H1 (cell line): ENCODE results near the gene RBP5. TPM values are rescaled to one million over a fixed set of nuclear protein-coding genes. Genes with fewer than 3 reads are reported as not detected.

Experiments used
- CTCF ChIA-PET: fragments of 300-600 bp; sonication (Branson Sonifier 250); formaldehyde crosslinking; loops from one replicate; lab custom pipeline; 2021; ENCODE audit not compliant: partially characterized antibody; lab: Charles Lee
- POLR2A ChIA-PET: fragments of 300-600 bp; sonication (Branson Sonifier 250); formaldehyde crosslinking; loops from one replicate; lab custom pipeline; 2021; ENCODE audit warnings: inconsistent platforms; ENCODE audit not compliant: partially characterized antibody; lab: Charles Lee
- DNase-seq, 2 experiments: peaks; one replicate each; pipeline versions ENCODE4 v3.0.0 to v3.0.0-alpha.2; 2010 to 2022; ENCODE audit warnings: low spot score in 2 of 2, low read depth in 1 of 2, mixed read lengths in 1 of 2
- FAIRE-seq: peaks from 2 replicates; lab custom pipeline; 2011; peaks lifted over from hg19 to GRCh38; lab: Jason Lieb, UNC
- H2AFZ ChIP-seq: 2 replicates; pipeline ENCODE4 v1.8.1; 2012; ENCODE audit warnings: low read length, inconsistent platforms
- H2AK5ac ChIP-seq: 2 replicates; pipeline ENCODE4 v1.6.1; 2013; ENCODE audit warnings: low read depth, low read length
- H2BK120ac ChIP-seq: replicated peaks from 2 replicates; pipeline ENCODE3; 2013; ENCODE audit warnings: low read depth, low read length, inconsistent platforms
- H2BK12ac ChIP-seq: 2 replicates; pipeline ENCODE4 v1.6.1; 2013; ENCODE audit warnings: low read depth, low read length
- H2BK15ac ChIP-seq: 2 replicates; pipeline ENCODE4 v1.6.1; 2013; ENCODE audit warnings: low read length
- H2BK20ac ChIP-seq: 2 replicates; pipeline ENCODE4 v1.6.1; 2013; ENCODE audit warnings: low read length
- H2BK5ac ChIP-seq: 2 replicates; pipeline ENCODE4 v1.6.1; 2013; ENCODE audit warnings: low read depth, low read length
- H3K14ac ChIP-seq: 2 replicates; pipeline ENCODE4 v1.6.1; 2013; ENCODE audit warnings: inconsistent platforms; ENCODE audit not compliant: insufficient read length
- H3K18ac ChIP-seq: 2 replicates; pipeline ENCODE4 v1.6.1; 2013; ENCODE audit warnings: low read length; ENCODE audit errors: extremely low read depth
- H3K23ac ChIP-seq: 2 replicates; pipeline ENCODE4 v1.6.1; 2013; ENCODE audit warnings: inconsistent platforms; ENCODE audit not compliant: insufficient read length
- H3K23me2 ChIP-seq: 2 replicates; pipeline ENCODE4 v1.6.1; 2013; ENCODE audit warnings: low read depth, low read length
- H3K27ac ChIP-seq: 2 replicates; pipeline ENCODE4 v1.6.1; 2011; ENCODE audit warnings: low read depth, low read length, inconsistent platforms
- H3K27me3 ChIP-seq, 4 experiments: replicated peaks in 1 of 4; 1 replicate in 1 of 4; 2 replicates in 3 of 4; pipeline versions ENCODE4 v1.6.1 to v1.8.1; 2011 to 2013; ENCODE audit warnings: low read length in 3 of 4, mild to moderate bottlenecking in 3 of 4, inconsistent platforms in 2 of 4, mixed read lengths in 2 of 4, moderate library complexity in 1 of 4; ENCODE audit not compliant: control insufficient read depth in 3 of 4, insufficient read depth in 3 of 4; ENCODE audit errors: extremely low read depth in 1 of 4
- H3K36me3 ChIP-seq, 4 experiments: 2 replicates each; pipeline versions ENCODE4 v1.6.1 to v1.8.1; 2011 to 2013; ENCODE audit warnings: mild to moderate bottlenecking in 4 of 4, low read length in 3 of 4, moderate library complexity in 2 of 4, control low read depth in 1 of 4, inconsistent platforms in 1 of 4; ENCODE audit not compliant: insufficient read depth in 4 of 4, control insufficient read depth in 2 of 4
- H3K4ac ChIP-seq: replicated peaks from 2 replicates; pipeline ENCODE3; 2013; ENCODE audit warnings: low read length, low read depth, mixed read lengths, inconsistent platforms; ENCODE audit not compliant: insufficient read length
- H3K4me1 ChIP-seq, 4 experiments: replicated peaks in 1 of 4; 1 replicate in 1 of 4; 2 replicates in 3 of 4; pipeline versions ENCODE4 v1.6.1 to v1.8.1; 2011 to 2013; ENCODE audit warnings: low read length in 3 of 4, inconsistent platforms in 2 of 4, mixed read lengths in 1 of 4; ENCODE audit not compliant: insufficient read depth in 4 of 4, control insufficient read depth in 3 of 4
- H3K4me2 ChIP-seq, 2 experiments: 2 replicates each; pipeline versions ENCODE4 v1.6.1 to v1.8.1; 2011 to 2013; ENCODE audit warnings: low read depth in 2 of 2, low read length in 2 of 2, control low read depth in 1 of 2, inconsistent platforms in 1 of 2, mild to moderate bottlenecking in 1 of 2; ENCODE audit not compliant: insufficient read depth in 1 of 2
- H3K4me3 ChIP-seq, 4 experiments: fragments of 200-600, 300-600 bp in 1 of 4; sonication (generic), shearing (Covaris generic), sonication (Bioruptor Twin) in 1 of 4; 2 replicates each; pipeline versions ENCODE4 v1.5.1 to v1.8.1; 2011 to 2016; ENCODE audit warnings: low read length in 4 of 4, low read depth in 3 of 4, control low read depth in 2 of 4, inconsistent platforms in 2 of 4, mild to moderate bottlenecking in 2 of 4, mixed read lengths in 1 of 4, moderate library complexity in 1 of 4; ENCODE audit not compliant: insufficient read depth in 2 of 4; ENCODE audit errors: extremely low read depth in 1 of 4
- H3K56ac ChIP-seq: replicated peaks from 2 replicates; pipeline ENCODE3; 2013; ENCODE audit warnings: low read depth, mild to moderate bottlenecking, mixed read lengths, low read length, inconsistent platforms; ENCODE audit not compliant: insufficient read length
- H3K79me1 ChIP-seq: 2 replicates; pipeline ENCODE4 v1.6.1; 2013; ENCODE audit warnings: low read depth, low read length, control low read depth
- H3K79me2 ChIP-seq, 2 experiments: 2 replicates each; pipeline versions ENCODE4 v1.6.1 to v1.8.1; 2012 to 2013; ENCODE audit warnings: low read length in 2 of 2, mild to moderate bottlenecking in 2 of 2, inconsistent platforms in 1 of 2; ENCODE audit not compliant: insufficient read depth in 2 of 2, control insufficient read depth in 1 of 2
- H3K9ac ChIP-seq, 4 experiments: replicated peaks in 1 of 4; 1 replicate in 1 of 4; 2 replicates in 3 of 4; pipeline versions ENCODE4 v1.6.1 to v1.8.1; 2011 to 2013; ENCODE audit warnings: low read depth in 3 of 4, low read length in 3 of 4, control low read depth in 2 of 4, mild to moderate bottlenecking in 2 of 4, moderate library complexity in 2 of 4, inconsistent platforms in 1 of 4; ENCODE audit errors: extremely low read depth in 1 of 4
- H3K9me3 ChIP-seq, 2 experiments: 2 replicates each; pipeline versions ENCODE4 v1.6.1 to v1.8.1; 2012 to 2013; ENCODE audit warnings: mild to moderate bottlenecking in 2 of 2, moderate library complexity in 2 of 2, control low read depth in 1 of 2, inconsistent platforms in 1 of 2, low read depth in 1 of 2, low read length in 1 of 2, mixed read lengths in 1 of 2; ENCODE audit not compliant: insufficient read depth in 2 of 2
- H4K20me1 ChIP-seq, 2 experiments: replicated peaks in 1 of 2; 2 replicates each; pipeline versions ENCODE3 to v1.8.1; 2011 to 2013; ENCODE audit warnings: inconsistent platforms in 2 of 2, low read length in 2 of 2, mild to moderate bottlenecking in 1 of 2; ENCODE audit not compliant: insufficient read depth in 2 of 2, control insufficient read depth in 1 of 2
- H4K5ac ChIP-seq: 2 replicates; pipeline ENCODE4 v1.6.1; 2013; ENCODE audit warnings: low read length, low read depth, mixed read lengths, inconsistent platforms; ENCODE audit not compliant: insufficient read length
- H4K8ac ChIP-seq: 2 replicates; pipeline ENCODE4 v1.8.0; 2013; ENCODE audit warnings: mild to moderate bottlenecking, moderate library complexity, low read length, inconsistent platforms; ENCODE audit not compliant: insufficient read depth; ENCODE audit errors: extremely low read depth
- H4K91ac ChIP-seq: replicated peaks from 2 replicates; pipeline ENCODE3; 2013; ENCODE audit warnings: low read length, mixed read lengths, inconsistent platforms; ENCODE audit not compliant: insufficient read length
- BCL11A ChIP-seq, 2 experiments: IDR thresholded peaks; one replicate each; pipeline ENCODE4 v1.6.1; 2011; ENCODE audit warnings: low read depth in 2 of 2, low read length in 2 of 2, mild to moderate bottlenecking in 2 of 2
- CTCF ChIP-seq, 3 experiments: IDR thresholded peaks; 1 replicate in 2 of 3; 2 replicates in 1 of 3; pipeline versions ENCODE4 v1.5.1 to v1.6.1; 2011; ENCODE audit warnings: low read length in 3 of 3, mild to moderate bottlenecking in 3 of 3, inconsistent platforms in 2 of 3, low read depth in 1 of 3, moderate library complexity in 1 of 3; ENCODE audit not compliant: insufficient read depth in 1 of 3; ENCODE audit errors: control extremely low read depth in 1 of 3
- EZH2 ChIP-seq: fragments of 200-600 bp; sonication (generic); IDR thresholded peaks from 2 replicates; pipeline ENCODE4 v1.7.1; 2012; ENCODE audit warnings: low read depth, mild to moderate bottlenecking, moderate library complexity, low read length, inconsistent platforms; ENCODE audit not compliant: severe bottlenecking
- POLR2A ChIP-seq, 2 experiments: IDR thresholded peaks; 1 replicate in 1 of 2; 2 replicates in 1 of 2; pipeline ENCODE4 v1.6.1; 2011; ENCODE audit warnings: low read depth in 2 of 2, low read length in 2 of 2, mild to moderate bottlenecking in 2 of 2; ENCODE audit errors: control extremely low read depth in 1 of 2
- POU5F1 ChIP-seq: IDR thresholded peaks from 2 replicates; pipeline ENCODE4 v1.6.1; 2011; ENCODE audit warnings: low read depth, mild to moderate bottlenecking, low read length, moderate library complexity
- RXRA ChIP-seq: IDR thresholded peaks from 2 replicates; pipeline ENCODE4 v1.6.1; 2011; ENCODE audit warnings: low read depth, mild to moderate bottlenecking, low read length, moderate library complexity; ENCODE audit not compliant: insufficient read depth
- SP2 ChIP-seq: IDR thresholded peaks from 2 replicates; pipeline ENCODE4 v1.6.1; 2012; ENCODE audit warnings: mild to moderate bottlenecking, low read length, inconsistent platforms
- TAF7 ChIP-seq: optimal IDR thresholded peaks from 2 replicates; pipeline ENCODE3; 2011; ENCODE audit warnings: low read depth, mild to moderate bottlenecking, inconsistent platforms, low read length, moderate library complexity, borderline replicate concordance
- TCF12 ChIP-seq: IDR thresholded peaks from 2 replicates; pipeline ENCODE4 v1.6.1; 2011; ENCODE audit warnings: low read depth, mild to moderate bottlenecking, low read length
- USF2 ChIP-seq: IDR thresholded peaks from 2 replicates; pipeline ENCODE4 v1.6.1; 2011; ENCODE audit warnings: low read length, improper control_type of control experiment
- YY1 ChIP-seq: IDR thresholded peaks from 2 replicates; pipeline ENCODE4 v1.6.1; 2011; ENCODE audit warnings: low read depth, mild to moderate bottlenecking, low read length
- WGBS, 2 experiments: shearing (Covaris generic) in 1 of 2; methylation state at CpG; one replicate each; pipeline versions ENCODE4 v1.1.6 to v1.1.7; 2013 to 2015; ENCODE audit warnings: low lambda C conversion rate in 2 of 2, mixed read lengths in 2 of 2, inconsistent platforms in 1 of 2, low coverage in 1 of 2, missing lambda C conversion rate in 1 of 2; ENCODE audit not compliant: insufficient replicate concordance in 2 of 2, insufficient coverage in 1 of 2, insufficient read length in 1 of 2; ENCODE audit errors: extremely low coverage in 1 of 2, missing lambda C conversion rate in 1 of 2; 5-methylcytosine and 5-hydroxymethylcytosine counted together
- polyA plus RNA-seq, 7 experiments: library from polyadenylated mRNA; depleted of rRNA in 3 of 7; stranded (reverse) in 5 of 7; unstranded in 2 of 7; fragments of >200 nt in 5 of 7; fragments of 200-250 nt in 2 of 7; gene quantifications; 1 replicate in 5 of 7; 2 replicates in 1 of 7; 4 replicates in 1 of 7; pipeline versions ENCODE4 v1.2.1 to v1.2.3, GENCODE V29; 2011 to 2013; ENCODE audit warnings: missing spikeins in 2 of 7, mixed read lengths in 2 of 7
- total RNA-seq: library from RNA; stranded (reverse); fragmentation: NEBNext Ultra II Directional; extraction: Animal tissue kit (Norgen Biotek cat#: 25700); gene quantifications from 2 replicates; pipeline ENCODE4 v1.2.1, GENCODE V29; 2021

RBP5 gene
- total and polyA plus RNA-seq, 2 of the 8 experiments (the other 6 are each of a cell fraction or from before 2014, with no cell fraction given): 1.2 to 1.9 TPM

- WGBS, 2 experiments: 96% methylated on average over 6 of the region's 6 CpGs; no CpG with 5 or more reads in 1 of the 2 experiments
- Histone ChIP-seq H3K9ac (no peak overlapping the region), H3K36me3 (peaks cover 0 to 9% (median 0%) of the 10 kb centered on the region in 4 experiments; a peak in 5 of 8 replicates), H2BK5ac (no peak overlapping the region), H3K79me2 (no peaks in the 10 kb centered on the region), H4K20me1 (peaks cover 2 to 3% of the 10 kb centered on the region in 2 experiments), H3K14ac (no peak overlapping the region), H3K27ac (no peak overlapping the region), H3K56ac (no peak overlapping the region), H3K4me3 (no peak overlapping the region), H4K91ac (no peak overlapping the region), H2BK12ac (no peak overlapping the region), H2AFZ (no peak overlapping the region), H2AK5ac (no peak overlapping the region), H3K23ac (no peak overlapping the region), H4K5ac (no peak overlapping the region), H3K27me3 (no peaks in the 10 kb centered on the region), H2BK120ac (no peak overlapping the region), H3K4ac (no peak overlapping the region), H3K23me2 (no peaks in the 10 kb centered on the region), H3K18ac (no peak overlapping the region), H3K79me1 (no peaks in the 10 kb centered on the region), H3K4me1 (no peaks in the 10 kb centered on the region), H4K8ac (no peak overlapping the region), H2BK20ac (no peak overlapping the region), H3K4me2 (no peak overlapping the region), H2BK15ac (no peak overlapping the region), H3K9me3 (no peaks in the 10 kb centered on the region)
- FAIRE-seq (no peak), DNase-seq (no peak)
- ChIA-PET POLR2A (no interaction called here), CTCF (interaction anchor here (2.2 to 10.0 kb wide), 2 partner anchors 8 to 23 kb away, joined by 5 to 151 read pairs; partner anchors contain the start of gene RBP5)
- TF ChIP-seq BCL11A (IDR thresholded peaks at IDR 0.05; ENCODE audit: low read depth in 2 of 2, low read length in 2 of 2) (no peak), RXRA (no peak), TAF7 (no peak), POU5F1 (no peak), YY1 (no peak), USF2 (no peak), CTCF (IDR thresholded peaks at IDR 0.05; ENCODE audit: control extremely low read depth in 1 of 3, insufficient read depth in 1 of 3, low read depth in 1 of 3, low read length in 3 of 3) (no peak), EZH2 (no peak), POLR2A (IDR thresholded peaks at IDR 0.05; ENCODE audit: control extremely low read depth in 1 of 2, low read depth in 2 of 2, low read length in 2 of 2) (no peak), TCF12 (no peak), SP2 (no peak)
These were observed 22.8 kb upstream of the RBP5 start for GRCh38 chr12:7151532-7151931.
